ENCODE results near the gene RTN4R. TPM values are rescaled to one million over a fixed set of nuclear protein-coding genes. Genes with fewer than 3 reads are reported as not detected.

The RTN4R gene
- total and polyA plus RNA-seq, 2 of the 8 experiments (the other 6 are each of a cell fraction or from before 2014, with no cell fraction given) = 21.8 to 41.3 TPM

GRCh38 chr22:20262582-20263147 lies 5.5 kb downstream of the RTN4R start (continued):
- TF ChIP-seq RXRA (IDR thresholded peaks at IDR 0.05; ENCODE audit: insufficient read depth, low read depth, low read length) (no peak), SAP30 (IDR thresholded peaks at IDR 0.05; ENCODE audit: insufficient read depth, insufficient replicate concordance, low read length) (no peak), CBX5 (IDR thresholded peaks at IDR 0.05; ENCODE audit: low read depth, low read length) (no peak)

All from H1 (cell line).